DND-41 (cell line): ENCODE measurements around the gene PFKFB1.

ENCODE experiments used
- CTCF ChIP-seq: IDR thresholded peaks from 2 replicates; pipeline ENCODE4 v1.5.1; 2012; ENCODE audit warnings: borderline replicate concordance, low read length, moderate library complexity, mild to moderate bottlenecking; ENCODE audit not compliant: poor library complexity, severe bottlenecking; ENCODE audit errors: extremely low read depth
- EZH2 ChIP-seq: IDR thresholded peaks from 3 replicates; pipeline ENCODE4 v1.6.1; 2012; ENCODE audit warnings: borderline replicate concordance, low read depth, mild to moderate bottlenecking, moderate library complexity, low read length, inconsistent platforms; ENCODE audit not compliant: severe bottlenecking

GRCh38 chrX:55039471-55039870, 45.5 kb upstream of the PFKFB1 start:
- TF ChIP-seq CTCF = no peak
- no peak for TF ChIP-seq EZH2
